IPS-15b (cell line): Measurements from ENCODE around the gene SIL1.

Experiments
- H3K27me3 ChIP-seq: one replicate; pipeline ENCODE4 v1.6.1; 2013; ENCODE audit warnings: low read length; ENCODE audit not compliant: control insufficient read depth, insufficient read depth
- H3K36me3 ChIP-seq: one replicate; pipeline ENCODE4 v1.6.1; 2013; ENCODE audit warnings: low read length; ENCODE audit not compliant: control insufficient read depth, insufficient read depth
- H3K4me1 ChIP-seq: one replicate; pipeline ENCODE4 v1.6.1; 2013; ENCODE audit warnings: mild to moderate bottlenecking, low read length; ENCODE audit not compliant: control insufficient read depth, insufficient read depth
- H3K4me3 ChIP-seq: one replicate; pipeline ENCODE4 v1.5.1; 2013; ENCODE audit warnings: low read depth, low read length
- H3K9ac ChIP-seq: one replicate; pipeline ENCODE4 v1.6.1; 2013; ENCODE audit warnings: low read depth, mild to moderate bottlenecking, low read length
- H3K9me3 ChIP-seq: one replicate; pipeline ENCODE4 v1.6.1; 2013; ENCODE audit warnings: mild to moderate bottlenecking, low read length; ENCODE audit not compliant: control insufficient read depth, insufficient read depth

Gene SIL1

GRCh38 chr5:138966236-138966985, 231.8 kb downstream of the SIL1 start:
- Histone ChIP-seq H3K9ac (no peak overlapping the region), H3K27me3 (no peaks in the 10 kb centered on the region), H3K4me3 (no peak overlapping the region), H3K36me3 (no peaks in the 10 kb centered on the region), H3K9me3 (no peaks in the 10 kb centered on the region), H3K4me1 (peaks cover 14% of the 10 kb centered on the region)

GRCh38 chr5:138965626-138966025, 232.5 kb downstream of the SIL1 start:
- H3K4me3 ChIP-seq = no peak overlapping the region
- peaks cover 14% of the 10 kb centered on the region for H3K4me1 ChIP-seq
- no peaks in the 10 kb centered on the region for H3K9me3 ChIP-seq
- no peak overlapping the region for H3K9ac ChIP-seq
- H3K27me3 ChIP-seq = no peaks in the 10 kb centered on the region
- no peaks in the 10 kb centered on the region for H3K36me3 ChIP-seq

- peaks cover 14% of the 10 kb centered on the region for H3K4me1 ChIP-seq
- no peak overlapping the region for H3K4me3 ChIP-seq
- no peak overlapping the region for H3K9ac ChIP-seq
- H3K9me3 ChIP-seq = no peaks in the 10 kb centered on the region
- H3K36me3 ChIP-seq = no peaks in the 10 kb centered on the region
- no peaks in the 10 kb centered on the region for H3K27me3 ChIP-seq
These were observed 233.4 kb downstream of the SIL1 start for GRCh38 chr5:138964647-138965201.

GRCh38 chr5:138963763-138964371, 234.3 kb downstream of the SIL1 start:
- Histone ChIP-seq H3K9ac (no peak overlapping the region), H3K9me3 (no peaks in the 10 kb centered on the region), H3K4me1 (peaks cover 14% of the 10 kb centered on the region), H3K4me3 (no peak overlapping the region), H3K36me3 (no peaks in the 10 kb centered on the region), H3K27me3 (no peaks in the 10 kb centered on the region)

- no peak overlapping the region for H3K4me3 ChIP-seq
- peaks cover 14% of the 10 kb centered on the region for H3K4me1 ChIP-seq
- no peaks in the 10 kb centered on the region for H3K36me3 ChIP-seq
- H3K27me3 ChIP-seq = no peaks in the 10 kb centered on the region
- no peak overlapping the region for H3K9ac ChIP-seq
- H3K9me3 ChIP-seq = no peaks in the 10 kb centered on the region
These were observed 235.4 kb downstream of the SIL1 start for GRCh38 chr5:138962614-138963370.

- H3K36me3 ChIP-seq = no peaks in the 10 kb centered on the region
- H3K27me3 ChIP-seq = no peaks in the 10 kb centered on the region
- peaks cover 14% of the 10 kb centered on the region for H3K4me1 ChIP-seq
- H3K9ac ChIP-seq = no peak overlapping the region
- H3K4me3 ChIP-seq = no peak overlapping the region
- H3K9me3 ChIP-seq = no peaks in the 10 kb centered on the region
These were observed 236.4 kb downstream of the SIL1 start for GRCh38 chr5:138961729-138962128.

GRCh38 chr5:138961221-138961620, 236.9 kb downstream of the SIL1 start:
- Histone ChIP-seq H3K27me3 (no peaks in the 10 kb centered on the region), H3K36me3 (no peaks in the 10 kb centered on the region), H3K9ac (no peak overlapping the region), H3K4me1 (peaks cover 14% of the 10 kb centered on the region), H3K9me3 (no peaks in the 10 kb centered on the region), H3K4me3 (no peak overlapping the region)

GRCh38 chr5:138960145-138960692, 237.9 kb downstream of the SIL1 start:
- Histone ChIP-seq H3K9ac (no peak overlapping the region), H3K9me3 (no peaks in the 10 kb centered on the region), H3K27me3 (no peaks in the 10 kb centered on the region), H3K4me3 (no peak overlapping the region), H3K4me1 (peaks cover 14% of the 10 kb centered on the region), H3K36me3 (no peaks in the 10 kb centered on the region)

GRCh38 chr5:138956801-138957200, 241.4 kb downstream of the SIL1 start:
- no peaks in the 10 kb centered on the region for H3K4me1 ChIP-seq
- no peaks in the 10 kb centered on the region for H3K27me3 ChIP-seq
- no peak overlapping the region for H3K9ac ChIP-seq
- H3K36me3 ChIP-seq = no peaks in the 10 kb centered on the region
- H3K9me3 ChIP-seq = no peaks in the 10 kb centered on the region
- H3K4me3 ChIP-seq = no peak overlapping the region

GRCh38 chr5:138955671-138956295, 242.4 kb downstream of the SIL1 start:
- Histone ChIP-seq H3K4me1 (no peaks in the 10 kb centered on the region), H3K27me3 (no peaks in the 10 kb centered on the region), H3K9ac (no peak overlapping the region), H3K36me3 (peaks cover 6% of the 10 kb centered on the region), H3K4me3 (no peak overlapping the region), H3K9me3 (no peaks in the 10 kb centered on the region)

GRCh38 chr5:138955013-138955660, 243.0 kb downstream of the SIL1 start:
- Histone ChIP-seq H3K36me3 (peaks cover 6% of the 10 kb centered on the region), H3K4me1 (no peaks in the 10 kb centered on the region), H3K9ac (no peak overlapping the region), H3K9me3 (no peaks in the 10 kb centered on the region), H3K4me3 (no peak overlapping the region), H3K27me3 (no peaks in the 10 kb centered on the region)
